Dermis microvascular lymphatic vessel endothelial cell (primary cell): ENCODE data around the gene OPA1. TPM values are rescaled to one million over a fixed set of nuclear protein-coding genes. Genes with fewer than 3 reads are reported as not detected.

Source experiments
- DNase-seq, 2 donors: peaks; one replicate each; pipeline versions ENCODE4 v3.0.0 to v3.0.0-alpha.2; 2010; ENCODE audit warnings: low read depth in 2 of 2
- total RNA-seq: library from RNA; depleted of rRNA; stranded (reverse); fragments of >200 nt; gene quantifications from 2 replicates; pipeline ENCODE4 v1.2.1, GENCODE V29; 2014

The OPA1 gene
- total RNA-seq, 1 donor from 2014 or later, result 46.2 TPM

DNA sequence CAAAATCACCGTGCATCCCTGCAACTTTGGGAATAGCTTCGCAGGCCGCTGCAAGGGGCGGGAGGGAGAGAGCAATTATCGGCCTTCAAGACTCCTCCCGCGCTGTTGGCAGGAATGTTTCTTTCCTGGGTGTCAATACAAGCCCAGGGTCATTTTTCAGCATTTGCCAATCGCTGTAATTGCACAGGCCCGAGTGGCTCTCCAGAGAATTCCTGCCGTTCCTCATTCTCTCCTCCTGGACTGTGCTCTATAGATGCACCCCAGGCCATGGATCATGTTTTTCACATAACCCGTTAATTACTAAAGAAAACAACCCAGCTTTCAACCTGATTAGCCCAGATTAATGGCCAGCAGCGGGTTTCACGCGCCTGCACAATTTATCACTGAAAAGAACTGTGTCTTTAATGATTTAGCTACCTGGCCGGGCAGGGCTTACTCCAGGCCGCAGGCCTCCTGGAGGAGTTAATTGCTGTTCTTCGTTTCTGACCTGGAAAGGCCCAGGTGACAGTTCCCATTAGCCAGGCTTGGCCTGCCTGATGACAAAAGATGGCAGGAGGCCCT lies 144.3 kb downstream of the OPA1 start:
- no peak for DNase-seq

DNA sequence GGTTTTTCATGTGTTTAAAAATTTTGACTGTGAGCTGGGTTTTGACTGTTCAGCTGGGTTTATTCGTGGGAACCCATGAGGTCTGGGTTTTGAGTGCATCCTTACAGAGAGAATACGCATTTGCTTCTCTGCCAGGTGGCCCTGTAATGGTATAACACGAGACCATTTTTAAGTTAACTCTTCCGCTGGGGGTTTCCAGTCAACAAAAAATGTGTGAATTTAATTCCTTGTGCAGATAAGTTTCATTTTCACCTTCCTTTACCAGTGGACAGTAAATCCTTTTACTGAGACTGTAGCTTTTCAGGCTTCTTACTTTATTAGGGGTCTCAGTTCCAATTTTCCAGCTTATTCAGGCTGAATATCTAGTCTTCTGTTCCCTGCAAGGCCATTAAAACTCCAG lies 149.6 kb downstream of the OPA1 start:
- no peak for DNase-seq

DNA sequence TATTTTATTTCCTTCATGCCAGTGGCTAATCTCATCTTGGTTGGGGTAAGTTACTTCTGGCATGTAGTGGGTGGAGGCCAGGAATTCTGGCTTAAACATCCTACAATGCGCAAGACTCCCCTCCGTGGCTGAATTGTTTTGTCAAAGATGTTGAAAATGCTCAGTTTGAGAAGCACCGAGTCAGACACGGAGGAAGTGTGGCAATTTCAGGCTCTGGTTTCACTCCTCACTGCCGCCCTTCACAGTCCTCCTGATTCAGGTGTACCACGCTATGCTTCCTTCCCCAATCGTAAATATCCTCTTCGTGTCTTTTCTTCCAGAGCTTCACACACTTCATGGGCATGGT lies 150.7 kb downstream of the OPA1 start:
- DNase-seq, result no peak

DNA sequence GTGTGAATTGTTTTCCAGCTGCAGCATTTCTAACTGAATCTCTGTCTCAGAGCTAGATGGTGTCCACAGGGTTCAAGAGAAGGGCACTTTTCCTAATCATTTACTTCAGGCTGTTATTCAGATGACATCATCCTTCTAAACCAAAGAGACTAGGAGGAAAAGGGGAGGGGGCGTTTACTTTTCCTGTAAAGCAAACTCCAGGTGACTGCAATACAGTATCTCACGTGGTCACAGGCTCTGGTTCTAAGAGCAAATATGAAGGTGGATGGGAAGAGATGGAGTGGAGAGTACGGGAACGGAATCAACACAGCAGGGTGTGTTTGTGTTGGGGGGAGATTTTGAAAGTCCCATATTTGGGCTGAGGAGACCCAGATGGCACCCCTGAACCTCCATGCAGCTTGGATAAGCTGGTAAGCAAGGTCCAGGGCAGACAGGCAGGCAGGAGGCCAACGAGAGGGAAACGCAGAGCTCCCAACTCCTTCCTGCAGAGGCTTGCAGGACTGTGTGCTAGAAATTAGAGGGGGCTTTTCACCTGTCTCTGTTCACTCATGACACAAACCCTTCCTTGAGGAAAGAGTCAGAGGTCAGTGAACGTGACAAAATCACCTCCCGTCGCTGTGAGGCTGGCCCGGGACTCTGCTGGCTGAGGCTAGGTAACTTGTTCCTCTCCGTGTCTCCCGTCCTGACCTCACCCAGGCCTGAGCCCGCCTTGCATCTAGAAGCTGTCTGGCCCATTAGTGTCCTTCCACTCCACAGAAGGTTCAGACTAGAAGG lies 151.2 kb downstream of the OPA1 start:
- DNase-seq, result no peak

DNA sequence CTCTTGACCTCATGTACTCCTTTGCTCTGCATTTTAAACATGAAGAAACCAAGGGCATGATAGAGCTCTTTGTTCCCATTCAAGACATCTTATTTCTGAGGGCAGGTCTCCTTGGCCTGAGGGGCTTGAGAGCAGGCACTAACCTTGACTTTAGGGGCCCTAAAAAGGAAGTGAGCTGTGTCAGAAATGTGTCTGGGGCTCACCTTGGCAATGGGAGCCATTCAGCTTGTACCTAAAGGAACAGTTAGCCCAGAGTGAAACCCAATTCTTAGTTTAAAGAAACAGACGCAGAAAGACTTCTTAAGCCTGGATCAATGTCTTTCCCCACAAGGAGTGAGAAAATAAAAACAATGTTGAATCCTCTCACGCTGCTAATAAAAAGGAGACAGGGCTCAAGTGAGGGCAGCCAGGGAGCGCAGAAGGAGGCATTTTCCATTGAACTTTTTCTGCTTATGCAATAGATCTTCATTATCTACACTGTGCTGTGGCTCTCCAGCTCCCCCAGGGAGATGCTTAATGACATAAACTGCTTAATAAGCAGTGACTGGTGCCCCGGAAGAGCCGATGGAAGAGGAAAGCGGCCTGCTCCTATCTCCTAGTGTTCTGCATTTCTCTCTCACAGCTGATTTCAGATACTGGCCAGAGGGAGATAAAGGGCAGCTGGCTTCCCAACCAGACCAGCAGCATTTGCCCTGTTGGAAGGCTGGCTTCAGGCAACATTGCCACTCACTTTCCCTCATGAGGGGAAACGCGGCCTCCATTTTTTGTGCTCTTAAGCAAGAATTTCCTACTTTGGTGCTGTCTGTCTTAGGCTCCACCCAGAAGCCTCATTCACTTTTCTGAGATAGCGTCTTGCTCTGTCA lies 152.0 kb downstream of the OPA1 start:
- DNase-seq, result no peak

DNA sequence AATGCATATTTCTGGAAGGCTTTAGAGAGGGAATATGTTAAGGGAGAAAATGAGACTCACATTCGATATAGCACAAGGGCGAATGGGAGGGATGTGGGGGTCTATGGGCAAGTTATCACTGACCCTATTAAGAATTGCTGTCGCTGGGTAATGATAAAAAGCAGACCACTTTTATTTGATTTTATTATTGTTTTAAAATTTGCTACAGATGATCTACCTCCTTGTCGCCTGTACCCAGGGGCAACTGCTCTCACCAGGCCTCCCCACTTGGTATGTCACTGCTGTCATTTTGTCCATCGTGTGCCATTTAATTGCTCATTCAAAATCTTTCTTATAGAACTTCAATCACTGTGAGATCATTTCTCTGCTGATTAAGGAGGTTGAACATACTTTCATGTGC lies 153.8 kb downstream of the OPA1 start:
- no peak for DNase-seq

Other genes starting within 250 kb of the OPA1 start
- gene ATP13A5, start 214.5 kb upstream of the OPA1 start, total RNA-seq, result not detected in 2 replicates
- 0.13 TPM in 1 of 2 replicates, not detected in the other for gene ATP13A4, start 38.3 kb upstream of the OPA1 start, total RNA-seq